Muscle of back (tissue), 11 donors: ENCODE results near the gene THUMPD1. TPM values are rescaled to one million over a fixed set of nuclear protein-coding genes. Genes with fewer than 3 reads are reported as not detected.
"Not testable (repeated sequence)": the region's sequence is repeated elsewhere in the genome, so short reads cannot be mapped to it uniquely, and the experiment has no call there.

ENCODE experiments used
- DNase-seq, 3 donors: peaks; one replicate each; pipeline versions ENCODE4 v3.0.0 to v3.0.0-alpha.2; 2013
- polyA plus RNA-seq, 10 donors: library from polyadenylated mRNA; unstranded; fragments of 120-200 nt; gene quantifications; one replicate each; pipeline ENCODE4 v1.2.1, GENCODE V29; 2013; ENCODE audit not compliant: insufficient read length in 10 of 10

THUMPD1 gene
- polyA plus RNA-seq, 10 donors, result 26.2 to 36.6 (median 31.5) TPM

GRCh38 chr16:20750558-20750957 is 8.9 kb upstream of the THUMPD1 start:
- DNase-seq, result no peak

- DNase-seq, result no peak
Observed at GRCh38 chr16:20749474-20749873, 7.9 kb upstream of the THUMPD1 start.

- DNase-seq, result no peak
Observed at GRCh38 chr16:20747030-20747816, 5.6 kb upstream of the THUMPD1 start.

GRCh38 chr16:20746461-20746860 is 4.8 kb upstream of the THUMPD1 start:
- DNase-seq, result no peak

GRCh38 chr16:20744922-20745440 is 3.4 kb upstream of the THUMPD1 start:
- no peak for DNase-seq

DNA sequence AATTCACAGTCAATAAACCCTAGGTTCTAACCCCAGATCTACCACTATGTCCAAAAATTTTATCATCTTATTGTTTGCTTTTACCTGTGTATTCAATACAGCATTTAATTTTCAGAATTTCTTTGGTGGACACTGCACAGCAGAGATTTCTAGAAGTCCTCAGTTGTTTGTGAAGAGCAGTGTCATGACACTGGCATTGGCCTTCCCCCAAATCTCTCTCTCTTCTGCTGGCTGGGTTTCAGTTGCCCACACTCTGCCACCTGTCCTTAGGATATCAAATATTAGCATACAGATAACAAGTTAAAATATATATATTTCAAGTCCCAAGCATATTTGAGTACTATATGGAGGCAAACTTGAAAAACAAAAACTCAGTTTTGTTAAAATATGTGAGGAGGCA is 2.0 kb upstream of the THUMPD1 start:
- DNase-seq, result no peak

- DNase-seq, result peak; percentile 70 to 93 (median 88)
Observed at GRCh38 chr16:20740901-20741521, 607 bp downstream of the THUMPD1 start.

DNA sequence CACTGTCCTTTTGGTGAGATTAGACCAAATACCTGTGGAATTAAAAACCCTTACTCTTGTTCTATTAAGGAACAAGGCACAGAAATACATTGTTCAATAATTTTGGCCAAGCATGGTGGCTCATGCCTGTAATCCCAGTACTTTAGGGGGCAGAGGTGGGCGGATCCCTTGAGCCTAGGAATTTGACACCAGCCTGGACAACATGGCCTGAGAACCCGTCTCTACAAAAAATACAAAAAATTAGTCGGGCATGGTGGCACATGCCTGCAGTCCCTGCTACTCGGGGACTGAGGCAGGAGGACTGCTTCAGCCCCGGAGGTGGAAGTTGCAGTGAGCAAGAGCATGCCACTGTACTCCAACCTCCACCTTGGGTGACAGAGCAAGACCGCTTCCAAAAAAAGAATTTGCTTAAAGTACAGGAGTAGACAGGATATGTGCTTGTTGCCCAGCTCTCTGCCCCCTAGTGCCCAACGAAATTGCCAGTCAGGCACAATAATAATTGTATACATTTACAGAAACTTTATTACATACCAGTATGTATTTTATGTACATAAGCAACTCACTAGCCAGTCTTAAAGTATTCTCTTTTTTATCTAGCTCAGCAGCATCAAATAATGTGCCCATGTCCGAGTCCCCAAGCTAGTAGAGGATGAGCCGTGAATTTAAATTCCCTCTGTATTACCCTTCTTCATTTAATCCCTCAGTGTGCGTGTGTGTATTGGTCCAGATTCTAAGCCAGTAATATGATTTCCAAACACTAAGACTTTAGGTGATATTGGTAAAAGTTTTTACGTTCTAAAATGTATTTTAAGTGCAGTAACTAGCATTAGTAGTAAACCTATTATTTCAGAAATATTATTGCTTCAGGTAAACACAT is 1.4 kb downstream of the THUMPD1 start:
- DNase-seq, result no peak

DNA sequence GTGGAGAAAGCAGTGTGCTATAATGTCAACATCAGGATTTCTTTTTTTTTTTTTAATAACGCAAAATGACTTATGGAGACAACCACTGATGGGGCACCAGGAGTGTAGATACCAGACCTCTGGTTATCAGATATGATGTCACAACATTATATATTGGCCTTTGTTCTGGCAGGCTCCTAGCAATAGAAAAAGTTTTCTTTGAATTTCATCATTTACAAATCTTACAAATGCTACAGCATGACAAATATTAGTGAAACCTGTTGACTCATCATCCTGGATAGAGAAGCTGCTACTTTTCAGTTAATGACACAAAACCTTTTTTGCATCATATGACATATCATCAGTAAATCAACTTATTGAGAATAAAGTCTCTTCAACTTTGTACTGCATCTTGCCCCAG is 6.1 kb downstream of the THUMPD1 start:
- no peak for DNase-seq

- no peak for DNase-seq
Observed at GRCh38 chr16:20734782-20735181, 6.8 kb downstream of the THUMPD1 start.

GRCh38 chr16:20734056-20734455 is 7.6 kb downstream of the THUMPD1 start:
- no peak for DNase-seq

GRCh38 chr16:20729141-20729540 is 12.5 kb downstream of the THUMPD1 start:
- no peak for DNase-seq

DNA sequence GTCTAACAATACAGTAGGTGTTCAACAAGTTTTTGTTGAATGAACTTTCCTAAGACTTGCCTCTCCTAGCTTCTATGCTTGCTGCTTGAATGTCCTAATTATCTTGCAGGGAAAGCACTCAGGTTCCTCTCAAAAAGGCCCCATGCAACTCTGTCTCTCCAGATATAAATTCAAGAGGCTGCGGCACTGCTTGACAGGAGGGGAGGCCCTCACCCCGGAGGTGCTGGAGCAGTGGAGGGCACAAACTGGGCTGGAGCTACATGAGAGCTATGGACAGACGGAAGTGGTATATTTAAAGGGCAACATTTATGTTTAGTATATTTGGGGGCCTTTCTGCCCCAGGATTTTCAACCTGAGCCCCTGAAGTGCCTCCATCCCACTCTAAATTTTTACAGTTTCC is 14.4 kb downstream of the THUMPD1 start:
- no peak for DNase-seq

- no peak for DNase-seq
Observed at GRCh38 chr16:20726661-20727060, 15.0 kb downstream of the THUMPD1 start.

DNA sequence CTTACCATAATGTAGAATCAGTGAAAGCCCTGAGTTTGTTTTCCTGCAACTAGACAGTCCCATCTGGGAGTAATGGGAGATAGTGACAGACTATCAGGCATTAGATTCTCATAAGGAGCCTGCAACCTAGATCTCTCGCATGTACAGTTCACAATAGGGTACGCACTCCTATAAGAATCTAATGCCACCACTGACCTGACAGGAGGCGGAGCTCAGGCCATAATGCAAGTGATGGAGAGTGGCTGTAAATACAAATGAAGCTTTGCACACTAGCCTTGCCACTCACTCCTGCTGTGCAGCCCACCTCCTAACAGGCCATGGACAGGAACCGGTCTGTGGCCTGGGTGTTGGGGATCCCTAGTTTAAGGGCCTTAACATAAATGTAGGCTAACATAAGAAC is 21.4 kb downstream of the THUMPD1 start:
- DNase-seq, result no peak

DNA sequence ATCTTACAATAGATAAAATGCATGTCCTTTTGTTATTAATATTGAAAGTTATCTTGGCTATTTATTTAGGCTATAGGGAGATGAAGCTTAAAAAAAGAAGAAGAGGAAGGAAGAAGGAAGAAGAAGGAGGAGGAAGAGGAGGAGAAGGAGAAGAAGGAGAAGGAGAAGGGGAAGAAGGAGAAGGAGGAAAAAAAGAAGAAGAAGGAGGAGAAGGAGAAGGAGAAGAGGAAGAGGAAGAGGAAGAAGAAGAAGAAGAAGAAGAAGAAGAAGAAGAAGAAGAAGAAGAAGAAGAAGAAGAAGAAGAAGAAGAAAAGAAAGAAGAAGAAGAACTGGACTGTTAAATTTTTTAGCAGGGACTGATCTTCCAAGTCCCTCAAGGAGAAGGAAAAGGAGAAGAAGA is 23.9 kb downstream of the THUMPD1 start:
- not testable (repeated sequence) for DNase-seq

DNA sequence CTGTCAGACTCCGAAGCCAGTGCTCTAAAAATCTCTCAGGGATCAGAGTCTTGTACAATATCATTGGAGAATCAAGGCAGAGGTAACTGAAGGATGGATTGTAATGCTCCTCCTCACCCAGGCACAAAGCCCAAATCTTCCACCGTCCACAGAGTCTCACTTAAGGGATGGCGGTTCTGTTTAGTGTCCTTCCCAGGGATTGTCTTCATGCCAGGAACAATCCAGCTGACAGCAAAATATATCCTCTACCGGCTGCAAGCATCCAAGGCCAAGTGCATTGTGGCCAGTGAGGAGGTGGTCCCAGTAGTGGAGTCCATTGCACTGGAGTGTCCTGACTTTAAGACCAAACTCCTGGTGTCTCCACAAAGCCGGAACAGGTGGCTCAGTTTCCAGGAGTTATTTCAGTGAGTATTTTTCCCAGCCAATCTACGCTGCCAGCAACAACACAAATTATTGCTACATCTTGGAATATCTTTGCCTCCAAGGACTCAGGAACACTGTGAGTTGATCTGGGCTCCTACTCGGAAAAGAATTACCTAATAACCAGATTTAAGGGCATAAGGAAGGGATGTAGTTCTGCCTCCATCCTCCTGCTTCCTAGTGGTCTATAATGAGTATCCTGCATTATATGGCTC is 30.2 kb downstream of the THUMPD1 start:
- no peak for DNase-seq

DNA sequence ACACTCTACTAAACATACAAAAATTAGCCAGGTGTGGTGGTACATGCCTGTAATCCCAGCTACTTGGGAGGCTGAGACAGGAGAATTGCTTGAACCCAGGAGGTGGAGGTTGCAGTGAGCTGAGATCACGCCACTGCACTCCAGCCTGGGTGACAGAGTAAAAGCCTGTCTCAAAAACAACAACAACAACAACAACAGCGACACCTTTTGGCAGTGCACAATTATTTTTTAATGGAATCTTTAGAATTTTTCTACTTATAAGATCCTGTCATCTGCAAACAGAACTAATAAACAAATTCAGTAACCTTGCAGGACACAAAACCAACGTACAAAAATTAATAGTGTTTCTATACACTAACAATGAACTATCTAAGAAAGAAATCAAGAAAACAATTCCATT is 33.5 kb downstream of the THUMPD1 start:
- DNase-seq, result not testable (repeated sequence)

GRCh38 chr16:20707461-20707860 is 34.2 kb downstream of the THUMPD1 start:
- DNase-seq, result no peak

- not testable (repeated sequence) for DNase-seq
Observed at GRCh38 chr16:20705972-20706371, 35.6 kb downstream of the THUMPD1 start.

DNA sequence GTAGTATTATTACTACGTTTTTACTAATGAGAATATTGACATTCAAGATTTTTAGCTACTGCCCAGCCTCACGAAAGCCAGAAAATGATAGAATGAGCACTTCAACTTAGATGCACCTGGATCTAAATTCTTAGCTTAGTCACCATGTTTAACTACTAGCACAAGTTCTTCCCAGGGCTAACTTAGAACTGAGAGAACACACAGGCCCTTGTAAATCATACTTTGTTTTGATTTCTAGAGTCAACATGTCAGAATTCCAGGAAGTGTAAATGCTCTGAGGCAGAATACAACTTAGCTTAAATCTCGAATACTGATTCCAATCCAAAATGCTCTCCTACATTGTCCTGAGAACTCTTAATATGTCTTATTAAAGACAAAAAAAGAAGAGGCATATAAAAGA is 37.3 kb downstream of the THUMPD1 start:
- no peak for DNase-seq

DNA sequence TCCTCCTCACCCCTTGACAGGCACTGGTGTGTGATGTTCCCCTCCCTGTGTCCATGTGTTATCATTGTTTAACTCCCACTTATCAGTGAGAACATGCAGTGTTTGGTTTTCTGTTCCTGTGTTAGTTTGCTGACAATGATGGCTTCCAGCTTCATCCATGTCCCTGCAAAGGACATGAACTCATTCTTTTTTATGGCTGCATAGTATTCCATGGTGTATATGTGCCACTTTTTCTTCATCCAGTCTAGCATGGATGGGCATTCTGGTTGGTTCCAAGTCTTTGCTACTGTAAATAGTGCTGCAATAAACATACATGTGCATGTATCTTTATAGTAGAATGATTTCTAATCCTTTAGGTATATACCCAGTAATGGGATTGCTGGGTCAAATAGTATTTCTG is 39.9 kb downstream of the THUMPD1 start:
- not testable (repeated sequence) for DNase-seq
